Stomach (tissue), 9 donors: ENCODE measurements around the gene MATK. TPM values are rescaled to one million over a fixed set of nuclear protein-coding genes. Genes with fewer than 3 reads are reported as not detected.

Experiments
- DNase-seq, 2 donors: peaks; one replicate each; pipeline versions ENCODE4 v3.0.0 to v3.0.0-alpha.2; 2013 to 2019
- H3K27ac ChIP-seq, 5 donors: fragments of 200-600 bp in 4 of 5; sonication (generic) in 4 of 5; one replicate each; pipeline ENCODE4 v1.5.1; 2013 to 2019; ENCODE audit warnings: mild to moderate bottlenecking in 1 of 5, moderate library complexity in 1 of 5
- H3K27me3 ChIP-seq, 3 donors: fragments of 200-600 bp; sonication (generic); one replicate each; pipeline ENCODE4 v1.5.1; 2017 to 2019; ENCODE audit warnings: mixed run types in 1 of 3
- H3K36me3 ChIP-seq, 4 donors: fragments of 200-600 bp; sonication (generic); 1 replicate in 3 of 4; 2 replicates in 1 of 4; pipeline ENCODE4 v1.5.1; 2016 to 2019
- H3K4me1 ChIP-seq, 4 donors: fragments of 200-600 bp; sonication (generic); one replicate each; pipeline ENCODE4 v1.5.1; 2016 to 2019
- H3K4me3 ChIP-seq, 4 donors: fragments of 200-600 bp; sonication (generic) in 3 of 4; one replicate each; pipeline ENCODE4 v1.5.1; 2016 to 2019; ENCODE audit warnings: mild to moderate bottlenecking in 1 of 4
- H3K9me3 ChIP-seq, 4 donors: fragments of 200-600 bp; sonication (generic); one replicate each; pipeline ENCODE4 v1.5.1; 2016 to 2019
- CTCF ChIP-seq, 7 experiments: fragments of 450-650 bp in 4 of 7; fragments of 200-600 bp in 3 of 7; sonication (generic) in 3 of 7; IDR thresholded peaks; one replicate each; pipeline ENCODE4 v1.5.1; 2016 to 2019; ENCODE audit warnings: antibody characterized with exemption in 7 of 7, control low read depth in 2 of 7, mild to moderate bottlenecking in 1 of 7
- EP300 ChIP-seq: sonication (generic); formaldehyde crosslinking; IDR thresholded peaks from one replicate; pipeline ENCODE4 v1.6.1; 2017; ENCODE audit warnings: antibody characterized with exemption
- POLR2A ChIP-seq, 4 donors: fragments of 450-650 bp; IDR thresholded peaks; one replicate each; pipeline ENCODE4 v1.6.1; 2016; ENCODE audit warnings: antibody characterized with exemption in 4 of 4, control low read depth in 2 of 4, mild to moderate bottlenecking in 1 of 4, moderate library complexity in 1 of 4
- POLR2AphosphoS5 ChIP-seq, 3 donors: sonication (generic); formaldehyde crosslinking; IDR thresholded peaks; one replicate each; pipeline ENCODE4 v1.6.1; 2016; ENCODE audit warnings: antibody characterized with exemption in 3 of 3
- WGBS, 5 donors: extraction: QIAGEN DNeasy Blood & Tissue Kit in 3 of 5; methylation state at CpG; one replicate each; pipeline versions ENCODE4 v1.1.5 to v1.1.7; 2013 to 2018; 5-methylcytosine and 5-hydroxymethylcytosine counted together
- intact Hi-C: fragments of 100-400 bp; cut with DNase I; formaldehyde crosslinking; loops from one replicate; pipeline ENCODE4 v1.15.1; 2023; ENCODE audit warnings: low total_unique reads
- polyA plus RNA-seq, 3 donors: library from polyadenylated mRNA; stranded (reverse); fragments of 200-250 nt; gene quantifications; one replicate each; pipeline ENCODE4 v1.2.3, GENCODE V29; 2013
- total RNA-seq, 5 donors: library from RNA; depleted of rRNA; stranded (reverse); fragments of >200 nt; gene quantifications; one replicate each; pipeline versions ENCODE4 v1.1.0 to v1.2.3, GENCODE V29; 2014 to 2016
- donor health status: healthy with polysubstance abuse.
- donor health status: Bipolar disorder and iron deficiency.
- donor health status: healthy.

The MATK gene
- total and polyA plus RNA-seq, 8 donors: 1.4 to 48.7 (median 3.4) TPM; not detected in 1

DNA sequence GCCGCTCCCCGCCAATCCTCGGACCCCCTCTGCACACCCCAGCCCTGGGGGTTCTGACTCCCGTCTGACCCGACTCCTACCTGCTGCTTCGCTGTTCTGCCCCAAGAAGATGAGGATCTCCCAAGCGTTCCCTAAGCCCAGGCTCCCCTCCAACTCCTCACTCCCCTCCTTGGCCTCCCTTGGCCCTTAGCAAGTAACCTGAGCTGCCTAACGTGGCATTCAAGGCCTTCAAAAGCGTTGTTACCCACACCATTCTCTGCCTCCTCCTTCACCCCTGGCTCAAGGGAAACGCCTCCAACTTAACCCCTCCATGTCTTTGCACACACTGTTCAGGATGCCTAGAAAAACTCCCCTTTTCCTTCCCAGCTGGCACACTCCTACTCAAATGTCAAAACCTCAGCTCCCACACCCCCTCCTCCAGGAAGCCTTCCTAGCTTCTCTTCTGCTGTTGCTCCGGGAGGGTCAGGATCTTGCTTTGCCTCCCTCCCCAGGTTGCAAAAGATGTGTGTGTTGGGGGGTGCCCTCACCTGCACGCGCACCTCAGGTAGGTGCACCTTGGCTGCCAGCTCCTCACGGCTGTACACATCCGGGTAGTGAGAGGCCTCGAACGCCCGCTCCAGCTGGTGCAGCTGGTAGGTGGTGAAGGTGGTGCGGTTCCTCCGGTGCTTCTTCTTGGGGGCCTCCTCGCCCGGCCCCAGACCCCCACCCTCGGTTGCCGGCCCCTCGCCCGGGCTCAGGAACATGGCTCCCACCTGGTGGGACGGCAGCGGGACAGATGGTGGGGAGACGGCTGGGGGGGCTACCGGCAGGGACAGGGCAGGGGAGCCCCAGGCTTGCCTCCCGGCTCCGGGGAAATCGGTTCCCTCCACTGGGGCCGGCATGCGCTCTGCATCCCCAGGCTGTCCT, 14.9 kb downstream of the MATK start:
- intact Hi-C loops: no loop called here
- H3K4me1 ChIP-seq: peaks cover 0 to 7% (median 0%) of the 10 kb centered on the region in 4 donors
- peaks cover 21 to 41% (median 37%) of the 10 kb centered on the region in 4 donors for H3K36me3 ChIP-seq
- WGBS, 5 donors: 75 to 82% (median 80%) methylated on average over 26 to 35 of the region's 35 CpGs
- no peaks in the 10 kb centered on the region for H3K27me3 ChIP-seq
- no peak overlapping the region for H3K27ac ChIP-seq
- H3K9me3 ChIP-seq: no peaks in the 10 kb centered on the region
- no peak for TF ChIP-seq CTCF (IDR thresholded peaks at IDR 0.05)
- no peak for TF ChIP-seq EP300
- TF ChIP-seq POLR2AphosphoS5 (IDR thresholded peaks at IDR 0.05): no peak
- TF ChIP-seq POLR2A (IDR thresholded peaks at IDR 0.05): no peak
- no peak overlapping the region for H3K4me3 ChIP-seq
- peak in 1 of 2 donors; percentile 1 for DNase-seq

GRCh38 chr19:3770136-3770999, 15.8 kb downstream of the MATK start:
- no peak overlapping the region for H3K4me3 ChIP-seq
- intact Hi-C loops: no loop called here
- H3K9me3 ChIP-seq: no peaks in the 10 kb centered on the region
- 67 to 81% (median 68%) methylated on average over 24 to 53 of the region's 53 CpGs for WGBS, 5 donors
- peaks cover 30 to 50% (median 46%) of the 10 kb centered on the region in 4 donors for H3K36me3 ChIP-seq
- no peaks in the 10 kb centered on the region for H3K27me3 ChIP-seq
- TF ChIP-seq CTCF (IDR thresholded peaks at IDR 0.05) (no peak), POLR2AphosphoS5 (IDR thresholded peaks at IDR 0.05) (no peak), POLR2A (IDR thresholded peaks at IDR 0.05) (no peak), EP300 (no peak)
- H3K27ac ChIP-seq: no peak overlapping the region
- peaks cover 0 to 10% (median 0%) of the 10 kb centered on the region in 4 donors for H3K4me1 ChIP-seq
- no peak for DNase-seq

DNA sequence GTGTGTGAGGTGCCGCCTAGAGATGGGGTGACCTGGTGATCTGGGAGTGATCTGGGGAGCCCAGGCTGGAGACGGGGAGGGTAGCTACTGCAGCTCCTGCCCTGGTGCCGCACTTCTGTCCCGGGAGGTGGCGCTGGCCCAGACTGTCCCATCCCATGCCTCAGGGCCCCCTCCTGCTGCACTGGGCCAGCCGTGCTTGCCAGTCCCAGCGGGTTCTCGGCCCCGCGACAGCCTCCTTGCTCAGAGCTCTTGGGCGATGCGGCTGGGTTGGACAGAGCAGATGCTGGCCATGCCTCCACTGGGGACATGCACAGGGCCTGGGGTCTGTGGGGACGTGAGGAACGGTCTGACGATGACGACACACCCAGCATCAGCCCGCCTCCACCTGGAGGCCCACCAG, 16.7 kb downstream of the MATK start:
- Histone ChIP-seq H3K4me1 (peaks cover 0 to 10% (median 0%) of the 10 kb centered on the region in 4 donors), H3K27ac (no peak overlapping the region), H3K4me3 (no peak overlapping the region), H3K9me3 (no peaks in the 10 kb centered on the region), H3K27me3 (no peaks in the 10 kb centered on the region), H3K36me3 (peaks cover 35 to 56% (median 51%) of the 10 kb centered on the region in 4 donors)
- intact Hi-C loops: no loop called here
- no peak for DNase-seq
- WGBS, 5 donors: 79 to 87% (median 86%) methylated on average over 7 to 17 of the region's 17 CpGs
- TF ChIP-seq POLR2A (IDR thresholded peaks at IDR 0.05) (no peak), EP300 (no peak), CTCF (IDR thresholded peaks at IDR 0.05) (no peak)

DNA sequence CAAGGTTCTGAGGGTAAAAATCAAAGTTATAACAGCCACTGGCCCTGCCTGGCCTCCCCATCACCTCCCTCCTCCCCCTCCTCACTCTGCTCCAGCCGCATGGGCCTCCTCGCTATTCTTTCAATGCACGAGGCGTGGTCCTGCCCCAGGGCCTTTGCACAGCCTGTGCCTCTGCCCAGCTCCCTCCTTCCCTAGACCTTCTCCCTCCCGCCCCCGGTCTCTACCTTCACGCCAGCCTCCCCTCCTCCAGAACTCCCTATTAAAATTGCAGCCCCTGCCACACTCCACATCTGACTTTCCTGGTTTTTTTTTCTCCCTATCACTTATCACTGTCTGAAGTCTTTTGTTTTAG, 17.5 kb downstream of the MATK start:
- WGBS, 5 donors: 90 to 97% (median 94%) methylated on average over 7 of the region's 7 CpGs
- Histone ChIP-seq H3K27me3 (no peaks in the 10 kb centered on the region), H3K4me1 (peaks cover under 1 to 15% (median 5%) of the 10 kb centered on the region in 4 donors), H3K36me3 (peaks cover 35 to 56% (median 51%) of the 10 kb centered on the region in 4 donors), H3K9me3 (no peaks in the 10 kb centered on the region), H3K4me3 (no peak overlapping the region), H3K27ac (no peak overlapping the region)
- intact Hi-C loops: no loop called here
- TF ChIP-seq POLR2A (IDR thresholded peaks at IDR 0.05) (no peak), CTCF (IDR thresholded peaks at IDR 0.05) (no peak), EP300 (no peak)
- DNase-seq: no peak
